ENCODE data around the gene CREBBP.

The CREBBP gene

DNA sequence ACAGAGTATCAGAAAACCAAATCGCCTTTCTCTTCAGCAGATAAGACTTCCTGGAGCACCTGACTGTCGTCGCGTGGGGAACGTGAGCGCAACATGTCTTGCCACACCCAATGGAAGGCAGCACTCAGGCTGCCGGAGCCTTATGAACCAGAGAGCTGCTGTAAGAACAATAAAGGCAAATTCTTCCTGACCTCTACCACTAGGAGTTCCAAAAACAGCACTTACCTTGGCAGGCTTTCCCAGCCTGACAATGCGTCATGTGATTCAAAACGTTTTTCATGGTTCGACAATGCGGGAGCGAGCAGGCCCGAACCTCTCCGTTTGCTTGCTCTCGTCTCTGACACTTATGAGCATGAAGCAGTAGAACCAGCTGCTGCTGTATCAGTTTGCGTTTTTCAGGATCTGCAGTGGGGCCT, 87.3 kb downstream of the CREBBP start:
- Histone ChIP-seq H3K14ac (ENCODE audit: low read length) (no peak overlapping the region), H4K91ac (ENCODE audit: low read depth, low read length, poor library complexity) (no peak overlapping the region)

DNA sequence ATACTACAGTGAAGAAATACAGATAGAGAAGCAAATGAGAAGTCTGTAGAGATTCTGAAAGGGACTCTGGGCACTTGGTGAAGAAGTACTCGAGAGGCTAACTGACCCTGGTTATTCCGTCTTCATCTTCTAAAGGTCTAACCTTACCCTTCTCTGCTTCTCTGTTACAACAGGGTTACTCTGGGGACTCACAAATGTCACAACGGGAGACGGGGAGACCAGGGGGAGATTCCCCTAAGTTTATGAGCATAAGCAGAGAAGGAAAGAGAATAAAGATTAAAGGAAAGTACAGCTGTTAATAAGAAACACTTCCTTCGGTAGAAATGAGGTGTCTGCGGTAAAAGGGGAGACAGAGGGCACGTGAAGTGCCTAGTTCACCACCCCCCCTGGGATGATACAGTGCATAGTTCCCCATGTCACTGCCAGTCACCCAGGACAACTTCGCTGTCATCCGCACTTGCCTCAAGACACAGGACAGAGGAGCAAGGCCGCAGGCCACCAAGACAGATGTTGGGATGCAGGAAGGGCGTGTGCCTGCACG, 88.0 kb downstream of the CREBBP start:
- peaks cover 5% of the 10 kb centered on the region for H3K79me1 ChIP-seq (ENCODE audit: low read depth, low read length)
- H4K91ac ChIP-seq (ENCODE audit: low read depth, low read length, poor library complexity): no peak overlapping the region
- no peaks in the 10 kb centered on the region for H3K27me3 ChIP-seq (ENCODE audit: control insufficient read depth in 3 of 3, insufficient read depth in 3 of 3, low read depth in 1 of 3, low read length in 3 of 3)
- WGBS, 2 donors (ENCODE audit: extremely low coverage in 2 of 2, insufficient read length in 2 of 2, insufficient replicate concordance in 1 of 2): no CpG with 5 or more reads among the region's 12 CpGs
- H2BK5ac ChIP-seq (ENCODE audit: low read length): no peak overlapping the region
- no peak overlapping the region for H3K4ac ChIP-seq (ENCODE audit: low read length)
- no peak overlapping the region for H3K27ac ChIP-seq (replicated peaks; ENCODE audit: low read length)
- no peak overlapping the region for H2AK5ac ChIP-seq (ENCODE audit: low read depth, low read length)
- no peak overlapping the region for H3K9ac ChIP-seq (ENCODE audit: low read depth, low read length, poor library complexity)
- no peaks in the 10 kb centered on the region for H3K9me3 ChIP-seq (replicated peaks in 1 of 2; ENCODE audit: control insufficient read depth in 2 of 2, insufficient read depth in 1 of 2, low read depth in 1 of 2, low read length in 2 of 2)
- no peaks in the 10 kb centered on the region for H3K4me1 ChIP-seq (ENCODE audit: control insufficient read depth in 2 of 2, insufficient read depth in 1 of 2, low read depth in 1 of 2, low read length in 2 of 2)
- H2BK120ac ChIP-seq (ENCODE audit: low read depth, low read length): no peak overlapping the region
- H3K18ac ChIP-seq (ENCODE audit: low read length): no peak overlapping the region
- H3K23ac ChIP-seq (ENCODE audit: low read depth, low read length, poor library complexity): no peak overlapping the region
- no peak overlapping the region for H3K4me3 ChIP-seq (ENCODE audit: low read length in 2 of 2)
- no peak overlapping the region for H2AFZ ChIP-seq (ENCODE audit: low read length)
- H3K14ac ChIP-seq (ENCODE audit: low read length): no peak overlapping the region
- DNase-seq (ENCODE audit: low spot score): no peak
- no peak overlapping the region for H3K4me2 ChIP-seq (ENCODE audit: insufficient read depth, low read length, poor library complexity, severe bottlenecking)
- H2BK15ac ChIP-seq (ENCODE audit: low read length): no peak overlapping the region
- H4K8ac ChIP-seq (ENCODE audit: low read depth, low read length): no peak overlapping the region
- H2BK12ac ChIP-seq (ENCODE audit: low read length): no peak overlapping the region
- peaks cover 24 to 63% of the 10 kb centered on the region in 2 donors for H3K36me3 ChIP-seq (replicated peaks in 1 of 2; ENCODE audit: control insufficient read depth in 2 of 2, insufficient read depth in 2 of 2, low read length in 2 of 2)

More for the DNA sequence above, 87.3 kb downstream of the CREBBP start:
- Histone ChIP-seq H2BK15ac (ENCODE audit: low read length) (no peak overlapping the region), H3K9ac (ENCODE audit: low read depth, low read length, poor library complexity) (no peak overlapping the region), H3K4me3 (ENCODE audit: low read length in 2 of 2) (no peak overlapping the region), H2BK120ac (ENCODE audit: low read depth, low read length) (no peak overlapping the region), H3K4me1 (ENCODE audit: control insufficient read depth in 2 of 2, insufficient read depth in 1 of 2, low read depth in 1 of 2, low read length in 2 of 2) (peaks cover 0 to 3% of the 10 kb centered on the region in 2 donors), H3K23ac (ENCODE audit: low read depth, low read length, poor library complexity) (no peak overlapping the region), H2BK5ac (ENCODE audit: low read length) (no peak overlapping the region), H3K4me2 (ENCODE audit: insufficient read depth, low read length, poor library complexity, severe bottlenecking) (no peak overlapping the region), H4K8ac (ENCODE audit: low read depth, low read length) (no peak overlapping the region), H3K36me3 (replicated peaks in 1 of 2; ENCODE audit: control insufficient read depth in 2 of 2, insufficient read depth in 2 of 2, low read length in 2 of 2) (peaks cover 22 to 57% of the 10 kb centered on the region in 2 donors), H3K18ac (ENCODE audit: low read length) (no peak overlapping the region), H2AK5ac (ENCODE audit: low read depth, low read length) (no peak overlapping the region), H3K9me3 (replicated peaks in 1 of 2; ENCODE audit: control insufficient read depth in 2 of 2, insufficient read depth in 1 of 2, low read depth in 1 of 2, low read length in 2 of 2) (no peaks in the 10 kb centered on the region), H3K4ac (ENCODE audit: low read length) (no peak overlapping the region), H2BK12ac (ENCODE audit: low read length) (no peak overlapping the region), H3K79me1 (ENCODE audit: low read depth, low read length) (peaks cover 5% of the 10 kb centered on the region), H3K27me3 (ENCODE audit: control insufficient read depth in 3 of 3, insufficient read depth in 3 of 3, low read depth in 1 of 3, low read length in 3 of 3) (no peaks in the 10 kb centered on the region), H2AFZ (ENCODE audit: low read length) (no peak overlapping the region), H3K27ac (replicated peaks; ENCODE audit: low read length) (no peak overlapping the region)
- no CpG with 5 or more reads among the region's 16 CpGs for WGBS, 2 donors (ENCODE audit: extremely low coverage in 2 of 2, insufficient read length in 2 of 2, insufficient replicate concordance in 1 of 2)
- no peak for DNase-seq (ENCODE audit: low spot score)

DNA sequence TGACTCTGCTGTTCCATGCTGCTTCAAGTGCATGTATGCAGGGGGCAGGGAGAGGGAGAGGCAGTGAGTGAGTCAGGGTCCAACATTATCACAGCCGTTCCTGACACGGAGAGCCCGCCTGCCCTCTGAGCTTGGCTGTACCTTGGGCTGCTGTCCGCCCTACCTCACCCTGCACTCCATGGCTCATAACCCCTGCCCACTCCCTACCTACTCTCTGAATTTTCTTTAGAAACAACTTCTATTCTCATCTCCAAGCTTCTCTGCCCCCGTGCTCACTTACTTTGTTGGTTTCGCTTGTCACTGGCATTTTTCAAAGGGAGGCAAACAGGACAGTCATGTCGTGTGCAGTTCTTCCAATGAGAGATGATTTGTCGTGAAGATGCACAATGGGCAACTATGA, 88.8 kb downstream of the CREBBP start:
- WGBS, 2 donors (ENCODE audit: extremely low coverage in 2 of 2, insufficient read length in 2 of 2, insufficient replicate concordance in 1 of 2): no CpG with 5 or more reads among the region's 8 CpGs
- Histone ChIP-seq H3K4me3 (ENCODE audit: low read length in 2 of 2) (no peak overlapping the region), H3K27ac (replicated peaks; ENCODE audit: low read length) (no peak overlapping the region)

GRCh38 chr16:3789375-3790099, 91.0 kb downstream of the CREBBP start:
- no peak overlapping the region for H4K8ac ChIP-seq (ENCODE audit: low read depth, low read length)
- H2BK12ac ChIP-seq (ENCODE audit: low read length): no peak overlapping the region
- no peak overlapping the region for H2BK120ac ChIP-seq (ENCODE audit: low read depth, low read length)
- H3K14ac ChIP-seq (ENCODE audit: low read length): no peak overlapping the region
- H3K4ac ChIP-seq (ENCODE audit: low read length): no peak overlapping the region
- 100% methylated on average over 1 of the region's 8 CpGs; no CpG with 5 or more reads in 1 of the 2 donors for WGBS, 2 donors (ENCODE audit: extremely low coverage in 2 of 2, insufficient read length in 2 of 2, insufficient replicate concordance in 1 of 2)
- no peak overlapping the region for H4K91ac ChIP-seq (ENCODE audit: low read depth, low read length, poor library complexity)
- H3K9ac ChIP-seq (ENCODE audit: low read depth, low read length, poor library complexity): no peak overlapping the region
- peaks cover 8% of the 10 kb centered on the region for H3K79me1 ChIP-seq (ENCODE audit: low read depth, low read length)
- H3K4me3 ChIP-seq (ENCODE audit: low read length in 2 of 2): no peak overlapping the region
- no peak overlapping the region for H3K23ac ChIP-seq (ENCODE audit: low read depth, low read length, poor library complexity)
- H3K4me2 ChIP-seq (ENCODE audit: insufficient read depth, low read length, poor library complexity, severe bottlenecking): no peak overlapping the region
- DNase-seq (ENCODE audit: low spot score): no peak
- H2AK5ac ChIP-seq (ENCODE audit: low read depth, low read length): no peak overlapping the region
- H2BK15ac ChIP-seq (ENCODE audit: low read length): no peak overlapping the region
- no peak overlapping the region for H2BK5ac ChIP-seq (ENCODE audit: low read length)
- no peaks in the 10 kb centered on the region for H3K27me3 ChIP-seq (ENCODE audit: control insufficient read depth in 3 of 3, insufficient read depth in 3 of 3, low read depth in 1 of 3, low read length in 3 of 3)
- no peak overlapping the region for H2AFZ ChIP-seq (ENCODE audit: low read length)
- H3K27ac ChIP-seq (replicated peaks; ENCODE audit: low read length): no peak overlapping the region
- no peaks in the 10 kb centered on the region for H3K4me1 ChIP-seq (ENCODE audit: control insufficient read depth in 2 of 2, insufficient read depth in 1 of 2, low read depth in 1 of 2, low read length in 2 of 2)
- no peaks in the 10 kb centered on the region for H3K9me3 ChIP-seq (replicated peaks in 1 of 2; ENCODE audit: control insufficient read depth in 2 of 2, insufficient read depth in 1 of 2, low read depth in 1 of 2, low read length in 2 of 2)
- H3K18ac ChIP-seq (ENCODE audit: low read length): no peak overlapping the region
- H3K36me3 ChIP-seq (replicated peaks in 1 of 2; ENCODE audit: control insufficient read depth in 2 of 2, insufficient read depth in 2 of 2, low read length in 2 of 2): peaks cover 30 to 90% of the 10 kb centered on the region in 2 donors

More for the DNA sequence above, 88.8 kb downstream of the CREBBP start:
- Histone ChIP-seq H3K9ac (ENCODE audit: low read depth, low read length, poor library complexity) (no peak overlapping the region), H3K4ac (ENCODE audit: low read length) (no peak overlapping the region), H3K4me1 (ENCODE audit: control insufficient read depth in 2 of 2, insufficient read depth in 1 of 2, low read depth in 1 of 2, low read length in 2 of 2) (no peaks in the 10 kb centered on the region), H3K79me1 (ENCODE audit: low read depth, low read length) (peaks cover 8% of the 10 kb centered on the region), H3K23ac (ENCODE audit: low read depth, low read length, poor library complexity) (no peak overlapping the region), H2AK5ac (ENCODE audit: low read depth, low read length) (no peak overlapping the region), H4K8ac (ENCODE audit: low read depth, low read length) (no peak overlapping the region), H3K4me2 (ENCODE audit: insufficient read depth, low read length, poor library complexity, severe bottlenecking) (no peak overlapping the region), H3K27me3 (ENCODE audit: control insufficient read depth in 3 of 3, insufficient read depth in 3 of 3, low read depth in 1 of 3, low read length in 3 of 3) (no peaks in the 10 kb centered on the region), H3K14ac (ENCODE audit: low read length) (no peak overlapping the region), H3K36me3 (replicated peaks in 1 of 2; ENCODE audit: control insufficient read depth in 2 of 2, insufficient read depth in 2 of 2, low read length in 2 of 2) (peaks cover 24 to 69% of the 10 kb centered on the region in 2 donors), H2BK120ac (ENCODE audit: low read depth, low read length) (no peak overlapping the region), H2BK12ac (ENCODE audit: low read length) (no peak overlapping the region), H2BK15ac (ENCODE audit: low read length) (no peak overlapping the region), H3K18ac (ENCODE audit: low read length) (no peak overlapping the region), H2BK5ac (ENCODE audit: low read length) (no peak overlapping the region), H3K9me3 (replicated peaks in 1 of 2; ENCODE audit: control insufficient read depth in 2 of 2, insufficient read depth in 1 of 2, low read depth in 1 of 2, low read length in 2 of 2) (no peaks in the 10 kb centered on the region), H4K91ac (ENCODE audit: low read depth, low read length, poor library complexity) (no peak overlapping the region), H2AFZ (ENCODE audit: low read length) (no peak overlapping the region)
- DNase-seq (ENCODE audit: low spot score): no peak

Data from neuronal stem cell (in vitro differentiated cells).